ENCODE measurements around the gene AKR1C1.
"Not testable (repeated sequence)": the region's sequence is repeated elsewhere in the genome, so short reads cannot be mapped to it uniquely, and the experiment has no call there.

DNA sequence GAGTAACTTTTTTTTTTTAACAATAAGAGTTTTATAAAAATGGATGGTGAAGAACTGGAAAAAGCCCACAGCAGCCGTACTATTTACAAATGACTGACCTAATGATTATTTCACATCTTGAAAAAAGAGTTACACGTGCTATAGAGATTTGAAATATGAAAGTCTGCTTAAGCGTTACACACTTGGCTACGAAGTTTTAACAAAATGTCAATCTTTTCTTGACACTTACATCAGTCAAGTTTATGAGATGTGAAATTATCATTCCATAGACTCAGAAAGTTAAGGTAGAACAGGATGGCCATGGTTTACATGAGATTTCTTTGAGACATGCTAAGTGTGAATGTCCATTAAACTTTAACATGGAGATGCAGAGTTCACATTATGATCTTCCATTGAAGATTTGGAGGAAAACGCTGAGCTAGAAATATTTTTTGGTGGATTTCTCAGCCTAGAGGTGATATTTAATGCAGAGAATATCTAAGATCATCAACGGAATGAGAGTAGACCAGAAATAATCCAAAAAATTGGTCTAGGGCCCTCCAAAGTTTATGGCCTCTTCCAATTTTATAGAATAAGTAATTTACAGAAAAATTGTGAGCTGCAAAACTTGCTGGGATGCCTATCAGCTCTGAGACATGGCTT, 24.9 kb downstream of the AKR1C1 start:
- TF ChIP-seq CTCF (IDR thresholded peaks at IDR 0.05); GRHL2 (CRISPR knock-in tag; IDR thresholded peaks at IDR 0.05; ENCODE audit: insufficient replicate concordance, severe bottlenecking); SOX15 (CRISPR knock-in tag; IDR thresholded peaks at IDR 0.05): not testable (repeated sequence)
- TF ChIP-seq, protein P1, sequence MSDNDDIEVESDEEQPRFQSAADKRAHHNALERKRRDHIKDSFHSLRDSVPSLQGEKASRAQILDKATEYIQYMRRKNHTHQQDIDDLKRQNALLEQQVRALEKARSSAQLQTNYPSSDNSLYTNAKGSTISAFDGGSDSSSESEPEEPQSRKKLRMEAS (CRISPR knock-in tag; IDR thresholded peaks at IDR 0.05), result not testable (repeated sequence)

All from WTC11 (cell line).